ENCODE data around the gene NF1.

NF1 gene

GRCh38 chr17:31391496-31391949, 296.7 kb downstream of the NF1 start, which contains the start of gene RAB11FIP4:
TSS of gene RAB11FIP4 (plus strand) at chr17:31391675. CDS start at chr17:31391853, 178 bp downstream.
- no peak for FAIRE-seq

- no peak for FAIRE-seq
These were observed 297.5 kb downstream of the NF1 start for GRCh38 chr17:31392002-31392855.

- no peak for FAIRE-seq
These were observed 298.3 kb downstream of the NF1 start for GRCh38 chr17:31392856-31393748.

- no peak for FAIRE-seq
These were observed 299.0 kb downstream of the NF1 start for GRCh38 chr17:31393749-31394146.

GRCh38 chr17:31394544-31394943, 299.8 kb downstream of the NF1 start:
- no peak for FAIRE-seq

- FAIRE-seq, result no peak
These were observed 302.6 kb downstream of the NF1 start for GRCh38 chr17:31397256-31397939.

- no peak for FAIRE-seq
These were observed 303.9 kb downstream of the NF1 start for GRCh38 chr17:31398381-31399311.

GRCh38 chr17:31400481-31400950, 305.7 kb downstream of the NF1 start:
- FAIRE-seq, result no peak

- no peak for FAIRE-seq
These were observed 306.9 kb downstream of the NF1 start for GRCh38 chr17:31401456-31402254.

GRCh38 chr17:31404028-31404949, 309.5 kb downstream of the NF1 start:
- no peak for FAIRE-seq

- no peak for FAIRE-seq
These were observed 311.2 kb downstream of the NF1 start for GRCh38 chr17:31405890-31406371.

- no peak for FAIRE-seq
These were observed 313.8 kb downstream of the NF1 start for GRCh38 chr17:31408586-31408985.

GRCh38 chr17:31411707-31412285, 317.0 kb downstream of the NF1 start:
- FAIRE-seq, result no peak

GRCh38 chr17:31412511-31412910, 317.7 kb downstream of the NF1 start:
- no peak for FAIRE-seq

GRCh38 chr17:31413081-31413799, 318.5 kb downstream of the NF1 start:
- FAIRE-seq, result no peak

- no peak for FAIRE-seq
These were observed 319.2 kb downstream of the NF1 start for GRCh38 chr17:31413874-31414549.

- FAIRE-seq, result no peak
These were observed 319.8 kb downstream of the NF1 start for GRCh38 chr17:31414550-31414918.

GRCh38 chr17:31415004-31415454, 320.3 kb downstream of the NF1 start:
- no peak for FAIRE-seq
